B cell (primary cell): ENCODE data around the gene FKBP7. TPM values are rescaled to one million over a fixed set of nuclear protein-coding genes. Genes with fewer than 3 reads are reported as not detected.

Experiments used
- ATAC-seq: fragments of 200-7000 bp; cut with Tn5 transposase; one replicate; pipeline ENCODE4 v1.10.0; 2021; ENCODE audit warnings: low read depth, mild to moderate bottlenecking, moderate number of reproducible peaks, moderate library complexity
- CTCF ChIA-PET: fragments of 350-600 bp; sonication (Branson Sonifier 250); formaldehyde crosslinking; loops from one replicate; lab custom pipeline; 2021; ENCODE audit warnings: antibody characterized with exemption, inconsistent platforms; lab: Charles Lee
- POLR2A ChIA-PET: fragments of 350-600 bp; sonication (Branson Sonifier 250); formaldehyde crosslinking; loops from one replicate; lab custom pipeline; 2021; ENCODE audit warnings: antibody characterized with exemption; lab: Charles Lee
- DNase-seq: peaks from one replicate; pipeline ENCODE4 v3.0.0; 2013
- H2AFZ ChIP-seq: 2 replicates; pipeline ENCODE4 v1.6.1; 2012; ENCODE audit warnings: mild to moderate bottlenecking, low read depth, low read length; ENCODE audit not compliant: insufficient read depth, poor library complexity, severe bottlenecking
- H3K27ac ChIP-seq, 2 donors: 1 replicate in 1 of 2; 2 replicates in 1 of 2; pipeline ENCODE4 v1.5.1; 2012 to 2013; ENCODE audit warnings: low read length in 2 of 2, mild to moderate bottlenecking in 2 of 2, moderate library complexity in 1 of 2
- H3K27me3 ChIP-seq, 4 experiments: fragments of 200-600 bp in 1 of 4; sonication (generic) in 1 of 4; replicated peaks in 1 of 4; 1 replicate in 2 of 4; 2 replicates in 2 of 4; pipeline versions ENCODE4 v1.6.1 to v1.7.0; 2013 to 2016; ENCODE audit warnings: low read length in 3 of 4, mild to moderate bottlenecking in 2 of 4, mixed read lengths in 1 of 4, moderate library complexity in 1 of 4; ENCODE audit not compliant: insufficient read depth in 4 of 4, control insufficient read depth in 3 of 4; ENCODE audit errors: control extremely low read depth in 1 of 4
- H3K36me3 ChIP-seq, 2 experiments: replicated peaks in 1 of 2; 1 replicate in 1 of 2; 2 replicates in 1 of 2; pipeline versions ENCODE4 v1.6.1 to v1.7.1; 2013; ENCODE audit warnings: low read length in 1 of 2; ENCODE audit not compliant: insufficient read depth in 2 of 2, control insufficient read depth in 1 of 2; ENCODE audit errors: control extremely low read depth in 1 of 2, extremely low read depth in 1 of 2
- H3K4me1 ChIP-seq, 2 donors: fragments of 200-600 bp in 1 of 2; sonication (generic) in 1 of 2; 1 replicate in 1 of 2; 2 replicates in 1 of 2; pipeline versions ENCODE4 v1.5.1 to v1.6.1; 2013 to 2017; ENCODE audit warnings: low read length in 2 of 2; ENCODE audit not compliant: control insufficient read depth in 2 of 2, insufficient read depth in 2 of 2
- H3K4me2 ChIP-seq: replicated peaks from 2 replicates; pipeline ENCODE3; 2012; ENCODE audit warnings: mild to moderate bottlenecking, low read depth, low read length; ENCODE audit not compliant: poor library complexity, severe bottlenecking
- H3K4me3 ChIP-seq, 5 experiments: fragments of 200-600 bp in 1 of 5; sonication (generic) in 1 of 5; 1 replicate in 3 of 5; 2 replicates in 2 of 5; pipeline versions ENCODE4 v1.5.1 to v1.7.0; 2011 to 2016; ENCODE audit warnings: low read length in 4 of 5, mild to moderate bottlenecking in 4 of 5, low read depth in 2 of 5, control low read depth in 1 of 5, moderate library complexity in 1 of 5; ENCODE audit not compliant: insufficient read depth in 1 of 5; ENCODE audit errors: control extremely low read depth in 1 of 5, extremely low read depth in 1 of 5
- H3K79me2 ChIP-seq: fragments of 200-600 bp; sonication (generic); one replicate; pipeline ENCODE4 v1.6.0; 2016; ENCODE audit warnings: low read length; ENCODE audit not compliant: control insufficient read depth, insufficient read depth
- H3K9ac ChIP-seq: fragments of 200-600 bp; sonication (generic); 2 replicates; pipeline ENCODE4 v1.6.1; 2017; ENCODE audit warnings: mild to moderate bottlenecking, low read length, moderate library complexity
- H3K9me3 ChIP-seq, 3 donors: one replicate each; pipeline versions ENCODE4 v1.6.1 to v1.7.1; 2013; ENCODE audit warnings: low read length in 2 of 3; ENCODE audit not compliant: control insufficient read depth in 2 of 3, insufficient read depth in 1 of 3; ENCODE audit errors: control extremely low read depth in 1 of 3
- H4K20me1 ChIP-seq: 2 replicates; pipeline ENCODE4 v1.6.0; 2012; ENCODE audit warnings: mild to moderate bottlenecking, low read length; ENCODE audit not compliant: insufficient read depth, control insufficient read depth, poor library complexity, severe bottlenecking
- H3K27ac Mint-ChIP-seq: one replicate; pipeline ENCODE4 v1.8.0; 2021; ENCODE audit warnings: mixed read lengths
- H3K27me3 Mint-ChIP-seq: one replicate; pipeline ENCODE4 v1.8.0; 2021; ENCODE audit warnings: mixed read lengths
- H3K4me1 Mint-ChIP-seq: one replicate; pipeline ENCODE4 v1.8.0; 2021; ENCODE audit warnings: mixed read lengths
- H3K4me3 Mint-ChIP-seq: one replicate; pipeline ENCODE4 v1.8.0; 2021; ENCODE audit warnings: mixed read lengths
- H3K9me3 Mint-ChIP-seq: one replicate; pipeline ENCODE4 v1.8.0; 2022; ENCODE audit warnings: mixed read lengths; ENCODE audit not compliant: insufficient read depth
- CTCF ChIP-seq: fragments of 200-600 bp; IDR thresholded peaks from one replicate; pipeline ENCODE4 v1.8.0; 2022; ENCODE audit warnings: antibody characterized with exemption, mild to moderate bottlenecking
- EZH2 ChIP-seq: IDR thresholded peaks from 2 replicates; pipeline ENCODE4 v1.6.1; 2012; ENCODE audit warnings: borderline replicate concordance, low read depth, mild to moderate bottlenecking, moderate library complexity, low read length; ENCODE audit not compliant: insufficient read depth, poor library complexity, severe bottlenecking
- WGBS: methylation state at CpG from one replicate; pipeline ENCODE4 v1.1.5; 2013; ENCODE audit warnings: missing lambda C conversion rate; ENCODE audit not compliant: insufficient coverage; 5-methylcytosine and 5-hydroxymethylcytosine counted together
- intact Hi-C: fragments of 100-400 bp; cut with micrococcal nuclease; formaldehyde crosslinking; loops from one replicate; pipeline ENCODE4 v1.10.0; 2022
- polyA plus RNA-seq: library from polyadenylated mRNA; depleted of rRNA; stranded (reverse); fragments of >200 nt; gene quantifications from 2 replicates; pipeline ENCODE4 v1.2.3, GENCODE V29; 2012
- total RNA-seq, 2 donors: library from RNA; stranded (reverse); fragments of 120-200 nt in 1 of 2; gene quantifications; 1 replicate in 1 of 2; 2 replicates in 1 of 2; pipeline versions ENCODE4 v1.2.3 to v1.2.4, GENCODE V29; 2013 to 2022

FKBP7 gene
- total and polyA plus RNA-seq, 2 donors (not counting 1 experiment from before 2014, with no cell fraction given): 0.39 to 0.97 TPM

GRCh38 chr2:178476477-178476876 is 1.9 kb downstream of the FKBP7 start:
- no peak overlapping the region for H3K27ac ChIP-seq
- CTCF ChIA-PET: no interaction called here
- H3K27me3 ChIP-seq: no peaks in the 10 kb centered on the region
- H4K20me1 ChIP-seq: peaks cover 5% of the 10 kb centered on the region
- POLR2A ChIA-PET: no interaction called here
- H3K9me3 Mint-ChIP-seq: no peaks in the 10 kb centered on the region
- H3K36me3 ChIP-seq: no peaks in the 10 kb centered on the region
- no peak overlapping the region for H3K4me3 ChIP-seq
- H3K79me2 ChIP-seq: peaks cover 9% of the 10 kb centered on the region
- DNase-seq (no peak), ATAC-seq (no peak)
- H3K4me2 ChIP-seq: no peak overlapping the region
- intact Hi-C loops: no loop called here
- peaks cover 25% of the 10 kb centered on the region for H3K4me1 Mint-ChIP-seq
- H3K27me3 Mint-ChIP-seq: no peaks in the 10 kb centered on the region
- no peak overlapping the region for H3K4me3 Mint-ChIP-seq
- H3K9me3 ChIP-seq: no peaks in the 10 kb centered on the region
- H2AFZ ChIP-seq: no peak overlapping the region
- H3K4me1 ChIP-seq: peaks cover 19 to 22% of the 10 kb centered on the region in 2 donors
- H3K9ac ChIP-seq: no peak overlapping the region
- no peak overlapping the region for H3K27ac Mint-ChIP-seq
- TF ChIP-seq EZH2 (no peak), CTCF (no peak)

GRCh38 chr2:178474560-178474959 is 3.8 kb downstream of the FKBP7 start:
- no peaks in the 10 kb centered on the region for H4K20me1 ChIP-seq
- H3K27ac ChIP-seq: no peak overlapping the region
- no peaks in the 10 kb centered on the region for H3K27me3 Mint-ChIP-seq
- H3K27ac Mint-ChIP-seq: no peak overlapping the region
- 86% methylated on average over 2 of the region's 5 CpGs for WGBS
- no peak overlapping the region for H3K9ac ChIP-seq
- H3K27me3 ChIP-seq: no peaks in the 10 kb centered on the region
- TF ChIP-seq CTCF: no peak
- TF ChIP-seq EZH2: no peak
- H3K4me1 ChIP-seq: peaks cover 8 to 9% of the 10 kb centered on the region in 2 donors
- no peaks in the 10 kb centered on the region for H3K79me2 ChIP-seq
- H3K36me3 ChIP-seq: no peaks in the 10 kb centered on the region
- no peaks in the 10 kb centered on the region for H3K9me3 ChIP-seq
- DNase-seq (no peak), ATAC-seq (no peak)
- peaks cover 17% of the 10 kb centered on the region for H3K4me1 Mint-ChIP-seq
- no peak overlapping the region for H3K4me3 Mint-ChIP-seq
- POLR2A ChIA-PET: interaction anchor here (1.2 kb wide), 1 partner anchor 23 kb away, joined by 3 read pairs; the partner anchor contains the start of genes PJVK and PRKRA
- intact Hi-C loops: no loop called here
- no peak overlapping the region for H2AFZ ChIP-seq
- no peak overlapping the region for H3K4me2 ChIP-seq
- CTCF ChIA-PET: no interaction called here
- H3K4me3 ChIP-seq: no peak overlapping the region
- H3K9me3 Mint-ChIP-seq: no peaks in the 10 kb centered on the region
